SU-DHL-6 (cell line): Measurements from ENCODE around the gene COG6.

Source experiments
- EZH2phosphoT487 ChIP-seq: fragments of 200-600 bp; sonication (generic), shearing (Covaris generic); conservative IDR thresholded peaks from 2 replicates; pipeline ENCODE4 v1.6.1; 2018; ENCODE audit warnings: mild to moderate bottlenecking, antibody characterized with exemption, low read length, moderate library complexity, mixed read lengths
- TF ChIP-seq, protein P1 (sequence below): fragments of 200-600 bp; sonication (generic); IDR thresholded peaks from one replicate; pipeline ENCODE4 v1.5.1; 2017; ENCODE audit warnings: antibody characterized with exemption, mild to moderate bottlenecking, low read length, moderate library complexity; ENCODE audit not compliant: insufficient read depth, poor library complexity, severe bottlenecking

DNA sequence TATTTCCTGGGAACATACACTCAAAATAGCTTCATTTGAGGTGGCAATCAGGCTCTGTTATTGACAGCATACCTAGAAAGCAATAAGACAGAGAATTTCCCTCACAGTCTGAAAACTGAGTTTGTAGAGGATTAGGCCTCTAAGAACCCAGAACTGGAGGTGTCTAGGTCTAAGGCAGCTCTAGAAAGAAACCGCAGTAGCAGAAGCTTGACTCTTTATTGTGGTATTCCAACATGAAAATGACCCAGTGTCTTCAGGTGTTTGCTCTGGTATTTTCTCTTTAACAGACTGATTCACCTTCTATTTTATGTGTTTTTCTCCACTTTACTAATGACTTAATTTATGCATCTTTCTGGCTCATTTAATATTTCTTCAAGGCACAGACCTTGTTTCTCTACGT lies 8.5 kb downstream of the COG6 start:
- TF ChIP-seq, protein P1, sequence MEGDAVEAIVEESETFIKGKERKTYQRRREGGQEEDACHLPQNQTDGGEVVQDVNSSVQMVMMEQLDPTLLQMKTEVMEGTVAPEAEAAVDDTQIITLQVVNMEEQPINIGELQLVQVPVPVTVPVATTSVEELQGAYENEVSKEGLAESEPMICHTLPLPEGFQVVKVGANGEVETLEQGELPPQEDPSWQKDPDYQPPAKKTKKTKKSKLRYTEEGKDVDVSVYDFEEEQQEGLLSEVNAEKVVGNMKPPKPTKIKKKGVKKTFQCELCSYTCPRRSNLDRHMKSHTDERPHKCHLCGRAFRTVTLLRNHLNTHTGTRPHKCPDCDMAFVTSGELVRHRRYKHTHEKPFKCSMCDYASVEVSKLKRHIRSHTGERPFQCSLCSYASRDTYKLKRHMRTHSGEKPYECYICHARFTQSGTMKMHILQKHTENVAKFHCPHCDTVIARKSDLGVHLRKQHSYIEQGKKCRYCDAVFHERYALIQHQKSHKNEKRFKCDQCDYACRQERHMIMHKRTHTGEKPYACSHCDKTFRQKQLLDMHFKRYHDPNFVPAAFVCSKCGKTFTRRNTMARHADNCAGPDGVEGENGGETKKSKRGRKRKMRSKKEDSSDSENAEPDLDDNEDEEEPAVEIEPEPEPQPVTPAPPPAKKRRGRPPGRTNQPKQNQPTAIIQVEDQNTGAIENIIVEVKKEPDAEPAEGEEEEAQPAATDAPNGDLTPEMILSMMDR, result no peak
- TF ChIP-seq EZH2phosphoT487, result no peak
